ENCODE measurements around the gene SLC1A2.

SLC1A2 gene

DNA sequence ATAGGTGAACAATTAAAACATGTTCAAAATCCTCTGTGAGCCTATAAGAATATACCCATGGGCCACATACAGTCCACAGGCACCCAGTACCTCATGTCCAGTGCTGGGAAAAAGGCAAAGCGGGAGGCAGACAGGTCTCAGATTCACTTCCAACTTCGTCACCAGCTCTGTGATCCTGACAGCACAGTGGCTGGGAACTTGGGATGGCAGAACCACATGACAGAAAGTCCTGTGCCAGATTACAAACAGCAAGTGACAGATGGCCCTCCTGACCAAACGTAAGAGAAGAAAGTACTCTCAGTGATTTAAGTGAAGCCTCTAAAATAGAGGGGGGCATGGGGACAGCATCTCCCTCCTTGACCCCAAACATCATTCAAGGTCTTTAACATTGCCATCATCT lies 5.8 kb downstream of the SLC1A2 start:
- TF ChIP-seq, protein P1, sequence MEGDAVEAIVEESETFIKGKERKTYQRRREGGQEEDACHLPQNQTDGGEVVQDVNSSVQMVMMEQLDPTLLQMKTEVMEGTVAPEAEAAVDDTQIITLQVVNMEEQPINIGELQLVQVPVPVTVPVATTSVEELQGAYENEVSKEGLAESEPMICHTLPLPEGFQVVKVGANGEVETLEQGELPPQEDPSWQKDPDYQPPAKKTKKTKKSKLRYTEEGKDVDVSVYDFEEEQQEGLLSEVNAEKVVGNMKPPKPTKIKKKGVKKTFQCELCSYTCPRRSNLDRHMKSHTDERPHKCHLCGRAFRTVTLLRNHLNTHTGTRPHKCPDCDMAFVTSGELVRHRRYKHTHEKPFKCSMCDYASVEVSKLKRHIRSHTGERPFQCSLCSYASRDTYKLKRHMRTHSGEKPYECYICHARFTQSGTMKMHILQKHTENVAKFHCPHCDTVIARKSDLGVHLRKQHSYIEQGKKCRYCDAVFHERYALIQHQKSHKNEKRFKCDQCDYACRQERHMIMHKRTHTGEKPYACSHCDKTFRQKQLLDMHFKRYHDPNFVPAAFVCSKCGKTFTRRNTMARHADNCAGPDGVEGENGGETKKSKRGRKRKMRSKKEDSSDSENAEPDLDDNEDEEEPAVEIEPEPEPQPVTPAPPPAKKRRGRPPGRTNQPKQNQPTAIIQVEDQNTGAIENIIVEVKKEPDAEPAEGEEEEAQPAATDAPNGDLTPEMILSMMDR (IDR thresholded peaks at IDR 0.05; ENCODE audit: low read depth, low read length, missing control alignments): no peak
- in situ Hi-C loops (cut with HindIII; ENCODE audit: low pct_ligation_motif_present, low sequenced_read_pairs): no loop called here
- H3K4me3 ChIP-seq (ENCODE audit: low read depth, low read length): no peak overlapping the region
- H3K27me3 ChIP-seq (replicated peaks): peaks cover 25% of the 10 kb centered on the region
- DNase-seq: no peak
- H3K27ac ChIP-seq: no peak overlapping the region
- H3K36me3 ChIP-seq (replicated peaks): no peaks in the 10 kb centered on the region

DNA sequence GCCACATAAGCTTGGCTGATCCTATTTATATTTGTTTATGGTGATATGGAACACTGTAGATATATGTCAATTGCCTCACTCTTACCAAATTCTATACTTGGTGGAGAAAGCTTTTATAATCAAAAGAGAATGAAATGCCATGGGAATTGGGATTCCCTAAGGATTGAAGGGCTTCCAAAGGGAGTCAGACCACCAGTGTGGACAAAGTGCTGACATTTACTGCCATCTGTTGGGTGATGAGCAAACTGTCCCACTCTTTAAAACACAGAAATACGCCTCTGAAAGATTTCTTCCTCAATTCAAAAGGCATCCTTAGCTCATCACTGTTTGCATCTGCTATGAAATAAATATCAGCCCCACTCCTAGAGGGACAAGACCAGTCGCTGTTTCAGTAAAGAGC lies 7.1 kb downstream of the SLC1A2 start:
- peaks cover 14% of the 10 kb centered on the region for H3K27me3 ChIP-seq (replicated peaks)
- DNase-seq: no peak
- no peaks in the 10 kb centered on the region for H3K36me3 ChIP-seq (replicated peaks)
- H3K27ac ChIP-seq: no peak overlapping the region
- TF ChIP-seq, protein P1 (IDR thresholded peaks at IDR 0.05; ENCODE audit: low read depth, low read length, missing control alignments): peak; percentile 70
- no peak overlapping the region for H3K4me3 ChIP-seq (ENCODE audit: low read depth, low read length)
- in situ Hi-C loops (cut with HindIII; ENCODE audit: low pct_ligation_motif_present, low sequenced_read_pairs): no loop called here

DNA sequence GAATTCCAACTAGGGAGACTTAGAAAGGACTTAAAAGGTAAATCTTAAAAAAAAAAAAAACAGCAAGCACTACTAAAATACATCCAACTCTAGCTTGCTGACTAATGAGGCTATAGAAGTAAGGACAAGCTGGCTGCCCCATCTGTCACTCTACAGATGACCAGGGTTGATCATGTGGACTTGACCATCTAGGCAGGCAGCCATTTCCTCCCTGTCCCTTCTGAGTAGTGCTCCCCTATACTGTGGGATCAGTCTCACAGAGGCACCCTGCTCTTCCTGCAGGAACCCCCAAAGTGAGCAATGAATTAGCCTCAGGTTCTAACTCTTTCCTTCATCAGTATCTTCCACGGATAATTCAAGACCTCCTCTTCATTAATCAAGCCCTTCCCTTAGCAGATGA lies 12.3 kb downstream of the SLC1A2 start:
- no peak for DNase-seq
- H3K4me3 ChIP-seq (ENCODE audit: low read depth, low read length): no peak overlapping the region
- H3K27ac ChIP-seq: no peak overlapping the region
- H3K27me3 ChIP-seq (replicated peaks): no peaks in the 10 kb centered on the region
- TF ChIP-seq, protein P1 (IDR thresholded peaks at IDR 0.05; ENCODE audit: low read depth, low read length, missing control alignments): no peak
- in situ Hi-C loops (cut with HindIII; ENCODE audit: low pct_ligation_motif_present, low sequenced_read_pairs): no loop called here
- H3K36me3 ChIP-seq (replicated peaks): no peaks in the 10 kb centered on the region

DNA sequence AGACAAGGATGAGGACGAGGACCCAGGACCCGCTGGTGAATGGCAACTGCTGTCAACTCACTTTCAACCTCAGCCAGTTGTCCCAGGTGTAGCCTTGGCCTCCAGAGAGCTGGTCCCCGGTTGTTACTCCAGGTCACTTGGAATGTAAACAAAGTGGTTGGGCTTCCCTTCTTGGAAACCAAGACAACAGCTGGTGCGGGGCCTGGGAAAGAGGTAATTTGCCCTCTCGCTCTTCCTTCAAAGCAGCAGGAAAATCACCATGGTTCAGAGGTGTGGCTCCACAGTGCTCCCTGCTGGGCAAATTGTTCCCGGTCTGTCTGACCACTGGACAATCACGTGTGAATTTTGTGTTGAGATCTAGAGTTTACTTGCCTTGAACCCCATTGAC lies 15.0 kb downstream of the SLC1A2 start:
- in situ Hi-C loops (cut with HindIII; ENCODE audit: low pct_ligation_motif_present, low sequenced_read_pairs): no loop called here
- TF ChIP-seq, protein P1 (IDR thresholded peaks at IDR 0.05; ENCODE audit: low read depth, low read length, missing control alignments): peak; percentile 78

DNA sequence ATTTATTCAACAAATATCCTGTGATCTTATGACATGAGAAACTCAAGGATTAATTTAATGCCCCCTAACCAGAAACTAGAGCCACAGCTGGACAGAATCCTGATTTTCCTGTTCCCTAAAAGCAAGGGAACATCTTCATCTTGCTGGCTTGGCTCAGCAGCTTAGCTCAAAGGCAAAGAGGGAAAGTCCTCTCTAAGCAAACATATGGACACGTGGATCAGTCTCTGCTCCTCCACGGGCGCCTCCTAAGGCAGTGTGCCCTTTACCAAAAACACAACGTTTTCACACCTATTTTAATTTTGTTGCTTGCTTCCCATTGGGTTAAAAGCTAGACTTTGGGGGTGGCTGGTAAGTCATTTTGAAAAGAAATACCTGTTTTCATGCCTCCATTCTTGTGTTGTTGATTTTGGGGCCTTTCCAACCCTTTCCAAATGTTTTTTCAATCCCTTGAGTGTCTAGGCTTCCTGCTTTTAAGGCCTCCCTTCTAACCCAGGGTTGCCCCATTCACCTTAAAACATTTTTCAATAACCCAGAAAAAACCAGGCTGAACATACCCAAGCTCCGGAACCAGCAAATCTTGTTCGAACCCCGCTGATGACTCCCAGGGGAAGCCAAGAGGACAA lies 15.5 kb downstream of the SLC1A2 start:
- TF ChIP-seq, protein P1 (IDR thresholded peaks at IDR 0.05; ENCODE audit: low read depth, low read length, missing control alignments): no peak
- H3K36me3 ChIP-seq (replicated peaks): no peaks in the 10 kb centered on the region
- in situ Hi-C loops (cut with HindIII; ENCODE audit: low pct_ligation_motif_present, low sequenced_read_pairs): no loop called here
- no peak for DNase-seq
- no peak overlapping the region for H3K27ac ChIP-seq
- H3K27me3 ChIP-seq (replicated peaks): no peaks in the 10 kb centered on the region
- no peak overlapping the region for H3K4me3 ChIP-seq (ENCODE audit: low read depth, low read length)

More for the DNA sequence above, 15.0 kb downstream of the SLC1A2 start:
- Histone ChIP-seq H3K27ac (no peak overlapping the region), H3K36me3 (replicated peaks) (no peaks in the 10 kb centered on the region), H3K27me3 (replicated peaks) (no peaks in the 10 kb centered on the region), H3K4me3 (ENCODE audit: low read depth, low read length) (no peak overlapping the region)
- DNase-seq: no peak
